GM21717 (cell line): Measurements from ENCODE around the gene ERMP1.

ENCODE experiments used
- ATAC-seq: cut with Tn5 transposase; IDR thresholded peaks from one replicate; pipeline ENCODE4 v1.9.1; 2021; ENCODE audit warnings: mild to moderate bottlenecking, moderate library complexity; ENCODE audit not compliant: unreplicated experiment

Gene ERMP1

GRCh38 chr9:5857928-5858327, 25.0 kb upstream of the ERMP1 start:
- no peak for ATAC-seq

- ATAC-seq = no peak
Measured at GRCh38 chr9:5854063-5854790, 21.3 kb upstream of the ERMP1 start.

- no peak for ATAC-seq
Measured at GRCh38 chr9:5853617-5854016, 20.7 kb upstream of the ERMP1 start.

GRCh38 chr9:5852987-5853386, 20.1 kb upstream of the ERMP1 start:
- ATAC-seq = no peak

GRCh38 chr9:5851445-5851844, 18.5 kb upstream of the ERMP1 start:
- ATAC-seq = peak; percentile 94

GRCh38 chr9:5850724-5851122, 17.8 kb upstream of the ERMP1 start:
- ATAC-seq = no peak

- no peak for ATAC-seq
Measured at GRCh38 chr9:5848372-5848882, 15.5 kb upstream of the ERMP1 start.

- no peak for ATAC-seq
Measured at GRCh38 chr9:5846501-5846921, 13.6 kb upstream of the ERMP1 start.

GRCh38 chr9:5846096-5846495, 13.2 kb upstream of the ERMP1 start:
- ATAC-seq = no peak

GRCh38 chr9:5845157-5845531, 12.2 kb upstream of the ERMP1 start:
- ATAC-seq = no peak

- ATAC-seq = no peak
Measured at GRCh38 chr9:5843794-5844471, 11.0 kb upstream of the ERMP1 start.

- no peak for ATAC-seq
Measured at GRCh38 chr9:5842929-5843793, 10.2 kb upstream of the ERMP1 start.

GRCh38 chr9:5841771-5842573, 9.1 kb upstream of the ERMP1 start:
- ATAC-seq = no peak

- no peak for ATAC-seq
Measured at GRCh38 chr9:5840788-5841187, 7.9 kb upstream of the ERMP1 start.

GRCh38 chr9:5839572-5839902, 6.6 kb upstream of the ERMP1 start:
- ATAC-seq = no peak

- no peak for ATAC-seq
Measured at GRCh38 chr9:5838884-5839571, 6.1 kb upstream of the ERMP1 start.

GRCh38 chr9:5835808-5836207, 2.9 kb upstream of the ERMP1 start:
- ATAC-seq = no peak

- no peak for ATAC-seq
Measured at GRCh38 chr9:5834214-5834613, 1.3 kb upstream of the ERMP1 start.

GRCh38 chr9:5832071-5832537, 813 bp downstream of the ERMP1 start:
- ATAC-seq = peak; percentile 23
